SK-N-SH (cell line): ENCODE results near the gene SERPIND1. TPM values are rescaled to one million over a fixed set of nuclear protein-coding genes. Genes with fewer than 3 reads are reported as not detected.
"Not testable (repeated sequence)": the region's sequence is repeated elsewhere in the genome, so short reads cannot be mapped to it uniquely, and the experiment has no call there.

ENCODE experiments used
- CTCF ChIA-PET: fragments of 300-600, 350-600 bp; formaldehyde crosslinking; extraction: SDS; loops from one replicate; lab custom pipeline; 2021; lab: Yijun Ruan, JAX
- POLR2A ChIA-PET: fragments of 350-600 bp; sonication (Branson Sonifier 250); formaldehyde crosslinking; extraction: SDS; loops from one replicate; lab custom pipeline; 2020; ENCODE audit warnings: antibody characterized with exemption, inconsistent platforms; lab: Yijun Ruan, JAX
- DNase-seq: peaks from one replicate; pipeline ENCODE4 v3.0.0; 2012
- H2AFZ ChIP-seq: fragments of 200-600 bp; sonication (generic); 2 replicates; pipeline ENCODE4 v1.8.1; 2016; ENCODE audit warnings: antibody characterized with exemption, mild to moderate bottlenecking, low read depth
- H3F3A ChIP-seq: fragments of 200-600 bp; sonication (generic); replicated peaks from 2 replicates; pipeline ENCODE3; 2016; ENCODE audit warnings: antibody characterized with exemption, mild to moderate bottlenecking; ENCODE audit not compliant: insufficient read depth
- H3K27ac ChIP-seq, 2 experiments: fragments of 200-500 bp in 1 of 2; fragments of 200-600 bp in 1 of 2; sonication (Bioruptor generic) in 1 of 2; sonication (generic), shearing (Covaris generic) in 1 of 2; 2 replicates each; pipeline versions ENCODE4 v1.5.1 to v1.6.1; 2014 to 2016; ENCODE audit warnings: low read depth in 2 of 2, inconsistent platforms in 1 of 2, low read length in 1 of 2, mild to moderate bottlenecking in 1 of 2, mixed read lengths in 1 of 2
- H3K27me3 ChIP-seq: fragments of 200-600 bp; sonication (generic), shearing (Covaris generic); 2 replicates; pipeline ENCODE4 v1.6.1; 2016; ENCODE audit warnings: mixed run types; ENCODE audit not compliant: insufficient read depth
- H3K36me3 ChIP-seq, 2 experiments: fragments of 200-500 bp in 1 of 2; fragments of 200-600 bp in 1 of 2; sonication (Bioruptor generic) in 1 of 2; sonication (generic) in 1 of 2; replicated peaks in 1 of 2; 2 replicates each; pipeline versions ENCODE3 to v1.5.1; 2014 to 2016; ENCODE audit warnings: low read length in 1 of 2, mild to moderate bottlenecking in 1 of 2; ENCODE audit not compliant: insufficient read depth in 2 of 2, control insufficient read depth in 1 of 2
- H3K4me1 ChIP-seq, 2 experiments: fragments of 200-500 bp in 1 of 2; fragments of 200-600 bp in 1 of 2; sonication (Bioruptor generic) in 1 of 2; sonication (generic), shearing (Covaris generic) in 1 of 2; 2 replicates each; pipeline versions ENCODE4 v1.5.1 to v1.6.1; 2014 to 2016; ENCODE audit warnings: low read depth in 1 of 2, low read length in 1 of 2, mixed run types in 1 of 2; ENCODE audit not compliant: insufficient read depth in 2 of 2, control insufficient read depth in 1 of 2
- H3K4me2 ChIP-seq: fragments of 200-600 bp; sonication (generic), shearing (Covaris generic); 2 replicates; pipeline ENCODE4 v1.6.1; 2017; ENCODE audit warnings: mixed run types
- H3K4me3 ChIP-seq, 2 experiments: fragments of 200-500 bp in 1 of 2; fragments of 200-600 bp in 1 of 2; sonication (Bioruptor generic) in 1 of 2; sonication (generic), shearing (Covaris generic) in 1 of 2; 2 replicates each; pipeline versions ENCODE4 v1.5.1 to v1.8.1; 2014 to 2016; ENCODE audit warnings: low read depth in 2 of 2, inconsistent platforms in 1 of 2, low read length in 1 of 2, mild to moderate bottlenecking in 1 of 2, mixed read lengths in 1 of 2, moderate library complexity in 1 of 2
- H3K79me2 ChIP-seq: fragments of 200-600 bp; sonication (generic); 2 replicates; pipeline ENCODE4 v1.8.1; 2017; ENCODE audit warnings: mild to moderate bottlenecking; ENCODE audit not compliant: insufficient read depth
- H3K9ac ChIP-seq: fragments of 200-600 bp; sonication (generic); 2 replicates; pipeline ENCODE4 v1.6.1; 2017; ENCODE audit warnings: mixed run types
- H3K9me2 ChIP-seq: fragments of 200-600 bp; sonication (generic); 2 replicates; pipeline ENCODE4 v1.6.1; 2017; ENCODE audit warnings: mixed run types
- H3K9me3 ChIP-seq: fragments of 200-600 bp; sonication (generic); 2 replicates; pipeline ENCODE4 v1.6.1; 2017; ENCODE audit warnings: mixed run types, mild to moderate bottlenecking, moderate library complexity
- H4K20me1 ChIP-seq: fragments of 200-600 bp; sonication (generic); 2 replicates; pipeline ENCODE4 v1.6.1; 2017; ENCODE audit warnings: mild to moderate bottlenecking, mixed run types; ENCODE audit not compliant: insufficient read depth
- FOXM1 ChIP-seq: IDR thresholded peaks from 2 replicates; pipeline ENCODE4 v1.4.0; 2012; ENCODE audit warnings: low read depth, mild to moderate bottlenecking
- GATA2 ChIP-seq: sonication (generic); formaldehyde crosslinking; IDR thresholded peaks from 2 replicates; pipeline ENCODE4 v1.5.0; 2020; ENCODE audit warnings: mild to moderate bottlenecking, missing genetic modification reagents
- JUND ChIP-seq: IDR thresholded peaks from 2 replicates; pipeline ENCODE4 v1.4.0; 2012
- MXI1 ChIP-seq: IDR thresholded peaks from 2 replicates; pipeline ENCODE4 v1.6.1; 2012; ENCODE audit warnings: mild to moderate bottlenecking, low read depth, low read length, improper control_type of control experiment
- NFIC ChIP-seq: IDR thresholded peaks from 2 replicates; pipeline ENCODE4 v1.4.0; 2012; ENCODE audit warnings: borderline replicate concordance
- WGBS: methylation state at CpG from one replicate; pipeline ENCODE4 v1.1.6; 2017; ENCODE audit warnings: low lambda C conversion rate; 5-methylcytosine and 5-hydroxymethylcytosine counted together
- polyA plus RNA-seq, 3 experiments: library from polyadenylated mRNA; depleted of rRNA; stranded (reverse); fragments of >200 nt; gene quantifications; 2 replicates each; pipeline ENCODE4 v1.2.3, GENCODE V29; 2012
- TF ChIP-seq, protein P1 (sequence below): IDR thresholded peaks from 2 replicates; pipeline ENCODE4 v1.4.0; 2012; ENCODE audit warnings: low read depth, borderline replicate concordance
- TF ChIP-seq, protein P2 (sequence below): fragments of 150-350 bp; IDR thresholded peaks from 2 replicates; pipeline ENCODE4 v1.6.1; 2016; ENCODE audit warnings: mild to moderate bottlenecking, low read depth, low read length

The SERPIND1 gene
- polyA plus RNA-seq, 1 of the 3 experiments (the other 2 are of a cell fraction) = not detected

DNA sequence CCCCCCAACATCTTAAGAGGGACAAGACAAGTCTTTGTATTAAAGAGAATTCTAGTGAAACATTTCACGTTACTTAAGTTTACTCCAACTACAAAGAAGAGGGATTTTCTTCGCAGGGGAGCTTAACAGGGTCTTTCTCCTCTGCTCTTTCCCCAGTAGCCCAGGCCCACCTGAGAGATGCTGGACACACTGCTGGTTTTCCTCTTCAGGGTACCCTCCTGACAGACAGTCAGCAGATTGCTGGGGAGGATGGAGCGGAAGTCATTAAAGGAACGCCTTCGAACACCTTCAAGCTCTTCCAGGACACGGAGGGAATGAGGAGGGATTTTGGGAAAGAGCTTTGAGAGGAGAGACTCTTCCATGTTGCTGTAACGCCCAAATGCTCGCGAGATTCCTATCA lies 45.6 kb downstream of the SERPIND1 start:
- no peak overlapping the region for H3K4me2 ChIP-seq
- no peak overlapping the region for H3K27ac ChIP-seq
- H3K4me3 ChIP-seq = no peak overlapping the region
- no peaks in the 10 kb centered on the region; a peak in 1 of 4 replicates for H3K4me1 ChIP-seq
- ChIA-PET POLR2A (no interaction called here), CTCF (interaction anchor here (1.1 kb wide), 1 partner anchor 16 kb away, joined by 4 read pairs; no protein-coding TSS in a partner anchor)
- peaks cover 25 to 26% of the 10 kb centered on the region in 2 experiments for H3K36me3 ChIP-seq
- DNase-seq = no peak
- WGBS = 98% methylated on average over 9 of the region's 9 CpGs
- H3K79me2 ChIP-seq = no peaks in the 10 kb centered on the region
- no peak overlapping the region for H3K9ac ChIP-seq
- no peaks in the 10 kb centered on the region for H4K20me1 ChIP-seq
- no peak overlapping the region for H2AFZ ChIP-seq
- no peaks in the 10 kb centered on the region for H3K27me3 ChIP-seq
- no peaks in the 10 kb centered on the region for H3K9me2 ChIP-seq
- no peak for TF ChIP-seq NFIC
- TF ChIP-seq, protein P1, sequence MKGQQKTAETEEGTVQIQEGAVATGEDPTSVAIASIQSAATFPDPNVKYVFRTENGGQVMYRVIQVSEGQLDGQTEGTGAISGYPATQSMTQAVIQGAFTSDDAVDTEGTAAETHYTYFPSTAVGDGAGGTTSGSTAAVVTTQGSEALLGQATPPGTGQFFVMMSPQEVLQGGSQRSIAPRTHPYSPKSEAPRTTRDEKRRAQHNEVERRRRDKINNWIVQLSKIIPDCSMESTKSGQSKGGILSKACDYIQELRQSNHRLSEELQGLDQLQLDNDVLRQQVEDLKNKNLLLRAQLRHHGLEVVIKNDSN = no peak
- H3K9me3 ChIP-seq = no peaks in the 10 kb centered on the region
- H3F3A ChIP-seq = peaks cover 7% of the 10 kb centered on the region

DNA sequence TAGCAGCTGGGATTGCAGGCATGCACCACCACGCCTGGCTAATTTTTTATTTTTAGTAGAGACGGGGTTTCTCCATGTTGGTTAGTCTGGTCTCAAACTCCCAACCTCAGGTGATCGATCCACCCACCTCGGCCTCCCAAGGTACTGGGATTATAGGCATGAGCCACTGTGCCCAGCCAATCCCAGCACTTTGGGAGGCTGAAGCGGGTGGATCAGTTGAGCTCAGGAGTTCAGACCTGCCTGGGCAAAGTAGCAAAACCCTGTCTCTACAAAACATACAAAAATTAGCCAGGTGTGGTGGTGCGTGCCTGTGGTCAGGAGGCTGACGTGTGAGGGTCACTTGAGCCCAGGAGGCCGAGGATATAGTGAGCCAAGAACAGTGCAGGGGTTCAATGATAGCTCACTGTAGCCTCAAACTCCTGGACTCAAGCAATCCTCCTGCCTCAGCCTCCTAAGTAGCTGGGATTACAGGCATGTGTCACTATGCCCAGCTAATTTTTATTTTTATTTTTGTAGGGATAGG lies 47.9 kb downstream of the SERPIND1 start:
- H3F3A ChIP-seq, H3K9me3 ChIP-seq, POLR2A ChIA-PET: not testable (repeated sequence)

DNA sequence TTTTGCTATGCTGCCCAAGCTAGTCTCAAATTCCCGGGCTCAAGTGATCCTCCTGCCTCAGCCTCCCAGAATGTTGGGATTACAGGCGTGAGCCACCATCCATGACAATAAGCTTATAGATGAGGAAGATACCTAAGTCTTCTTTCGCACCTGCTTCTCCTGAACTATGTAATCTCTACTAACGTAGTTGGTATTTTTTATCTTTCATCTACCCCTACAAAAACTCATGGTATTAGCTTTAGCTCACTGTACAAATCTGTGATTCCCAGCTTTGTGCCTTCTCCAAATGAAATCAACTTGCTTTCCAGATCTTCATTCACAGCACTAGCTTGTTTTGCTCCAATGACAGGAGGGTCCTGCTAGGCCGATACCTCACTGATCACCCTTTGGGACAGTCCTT lies 48.3 kb downstream of the SERPIND1 start:
- DNase-seq = no peak
- Histone ChIP-seq H3K27ac (no peak overlapping the region), H3K4me1 (no peaks in the 10 kb centered on the region; a peak in 1 of 4 replicates), H3K27me3 (no peaks in the 10 kb centered on the region), H3K79me2 (no peaks in the 10 kb centered on the region), H2AFZ (no peak overlapping the region), H3K9ac (no peak overlapping the region), H3K4me3 (no peak overlapping the region), H3K9me3 (no peaks in the 10 kb centered on the region), H3K36me3 (peaks cover 17 to 18% of the 10 kb centered on the region in 2 experiments), H3K4me2 (no peak overlapping the region), H4K20me1 (no peaks in the 10 kb centered on the region), H3K9me2 (no peaks in the 10 kb centered on the region), H3F3A (peaks cover 7% of the 10 kb centered on the region)
- CTCF ChIA-PET = interaction anchor here (1.0 to 1.3 kb wide), 4 partner anchors 18 to 81 kb away, joined by 3 to 5 read pairs (median 4); no protein-coding TSS in a partner anchor
- 96% methylated on average over 5 of the region's 5 CpGs for WGBS
- TF ChIP-seq FOXM1 = no peak
- TF ChIP-seq GATA2 = no peak
- TF ChIP-seq, protein P2, sequence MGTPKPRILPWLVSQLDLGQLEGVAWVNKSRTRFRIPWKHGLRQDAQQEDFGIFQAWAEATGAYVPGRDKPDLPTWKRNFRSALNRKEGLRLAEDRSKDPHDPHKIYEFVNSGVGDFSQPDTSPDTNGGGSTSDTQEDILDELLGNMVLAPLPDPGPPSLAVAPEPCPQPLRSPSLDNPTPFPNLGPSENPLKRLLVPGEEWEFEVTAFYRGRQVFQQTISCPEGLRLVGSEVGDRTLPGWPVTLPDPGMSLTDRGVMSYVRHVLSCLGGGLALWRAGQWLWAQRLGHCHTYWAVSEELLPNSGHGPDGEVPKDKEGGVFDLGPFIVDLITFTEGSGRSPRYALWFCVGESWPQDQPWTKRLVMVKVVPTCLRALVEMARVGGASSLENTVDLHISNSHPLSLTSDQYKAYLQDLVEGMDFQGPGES = no peak
- TF ChIP-seq JUND = no peak
- no peak for TF ChIP-seq MXI1
- POLR2A ChIA-PET = no interaction called here

More for the DNA sequence above, 47.9 kb downstream of the SERPIND1 start:
- H3K4me1 ChIP-seq, H3K27me3 ChIP-seq, H3K9ac ChIP-seq, H3K79me2 ChIP-seq, H3K9me2 ChIP-seq, H3K4me2 ChIP-seq, H2AFZ ChIP-seq, H3K4me3 ChIP-seq, DNase-seq, H4K20me1 ChIP-seq, H3K27ac ChIP-seq: not testable (repeated sequence)
- peaks cover 17 to 22% of the 10 kb centered on the region in 2 experiments for H3K36me3 ChIP-seq
- WGBS = 99% methylated on average over 5 of the region's 8 CpGs
- CTCF ChIA-PET = interaction anchor here (0.7 to 1.3 kb wide), 5 partner anchors 18 to 80 kb away, joined by 3 to 5 read pairs (median 4); no protein-coding TSS in a partner anchor
